ENCODE data around the gene HTR1D. TPM values are rescaled to one million over a fixed set of nuclear protein-coding genes. Genes with fewer than 3 reads are reported as not detected.
"Not testable (repeated sequence)": the region's sequence is repeated elsewhere in the genome, so short reads cannot be mapped to it uniquely, and the experiment has no call there.

Gene HTR1D
- total RNA-seq, 2 experiments from 2014 or later, result not detected

- H3K4me1 Mint-ChIP-seq (ENCODE audit: low read depth), result no peaks in the 10 kb centered on the region
- H3K36me3 Mint-ChIP-seq (ENCODE audit: low read depth), result no peaks in the 10 kb centered on the region
- intact Hi-C loops (cut with micrococcal nuclease), result no loop called here
- POLR2A ChIA-PET, result interaction anchor here (0.7 to 1.2 kb wide), 3 partner anchors 98 to 682 kb away, joined by 3 read pairs; no protein-coding TSS in a partner anchor
- H3K9me3 Mint-ChIP-seq, result no peaks in the 10 kb centered on the region
- no peak overlapping the region for H3K4me3 Mint-ChIP-seq
- TF ChIP-seq CTCF (IDR thresholded peaks at IDR 0.05), result no peak
- DNase-seq (no peak), ATAC-seq (no peak)
- CTCF ChIA-PET, result interaction anchor here (0.6 to 7.0 kb wide), 5 partner anchors 7 to 530 kb away, joined by 3 to 50 read pairs (median 4); no protein-coding TSS in a partner anchor
- no peak overlapping the region for H3K27ac Mint-ChIP-seq
- H3K27me3 Mint-ChIP-seq, result peaks cover 9% of the 10 kb centered on the region
These were observed 26.1 kb downstream of the HTR1D start for GRCh38 chr1:23191199-23191598.

GRCh38 chr1:23188936-23189452 lies 28.3 kb downstream of the HTR1D start:
- CTCF ChIA-PET; H3K27ac Mint-ChIP-seq; H3K9me3 Mint-ChIP-seq; H3K4me3 Mint-ChIP-seq; H3K4me1 Mint-ChIP-seq (ENCODE audit: low read depth); DNase-seq; H3K27me3 Mint-ChIP-seq; H3K36me3 Mint-ChIP-seq (ENCODE audit: low read depth); intact Hi-C loops (cut with micrococcal nuclease); ATAC-seq; POLR2A ChIA-PET: not testable (repeated sequence)

- intact Hi-C loops (cut with micrococcal nuclease), result no loop called here
- peaks cover 8% of the 10 kb centered on the region for H3K27me3 Mint-ChIP-seq
- H3K9me3 Mint-ChIP-seq, result no peaks in the 10 kb centered on the region
- H3K27ac Mint-ChIP-seq, result no peak overlapping the region
- ATAC-seq, result no peak
- no peak overlapping the region for H3K4me3 Mint-ChIP-seq
- peaks cover 3% of the 10 kb centered on the region for H3K4me1 Mint-ChIP-seq (ENCODE audit: low read depth)
- no peak for DNase-seq
- ChIA-PET POLR2A (interaction anchor here (0.6 kb wide), 1 partner anchor 609 kb away, joined by 3 read pairs; no protein-coding TSS in a partner anchor), CTCF (interaction anchor here (15.7 kb wide), 1 partner anchor 90 kb away, joined by 748 read pairs; no protein-coding TSS in a partner anchor)
- no peaks in the 10 kb centered on the region for H3K36me3 Mint-ChIP-seq (ENCODE audit: low read depth)
- TF ChIP-seq CTCF (IDR thresholded peaks at IDR 0.05), result no peak
These were observed 28.8 kb downstream of the HTR1D start for GRCh38 chr1:23188434-23188884.

GRCh38 chr1:23187637-23188036 lies 29.7 kb downstream of the HTR1D start:
- Mint-ChIP-seq H3K27ac (no peak overlapping the region), H3K27me3 (peaks cover 10% of the 10 kb centered on the region), H3K36me3 (ENCODE audit: low read depth) (no peaks in the 10 kb centered on the region), H3K4me1 (ENCODE audit: low read depth) (peaks cover 3% of the 10 kb centered on the region), H3K9me3 (no peaks in the 10 kb centered on the region), H3K4me3 (no peak overlapping the region)
- TF ChIP-seq CTCF (IDR thresholded peaks at IDR 0.05), result no peak
- ATAC-seq (no peak), DNase-seq (no peak)
- POLR2A ChIA-PET, result interaction anchor here (0.6 to 0.7 kb wide), 2 partner anchors 93 to 610 kb away, joined by 3 read pairs; no protein-coding TSS in a partner anchor
- intact Hi-C loops (cut with micrococcal nuclease), result no loop called here
- CTCF ChIA-PET, result interaction anchor here (15.7 kb wide), 1 partner anchor 90 kb away, joined by 748 read pairs; no protein-coding TSS in a partner anchor

GRCh38 chr1:23185381-23185780 lies 31.9 kb downstream of the HTR1D start:
- CTCF ChIA-PET, result interaction anchor here (0.6 to 15.7 kb wide), 51 partner anchors 9 to 219 kb away, joined by 3 to 748 read pairs (median 8); partner anchors contain the start of genes HTR1D, KDM1A, LACTBL1 and LUZP1
- Mint-ChIP-seq H3K4me1 (ENCODE audit: low read depth) (peaks cover 3% of the 10 kb centered on the region), H3K36me3 (ENCODE audit: low read depth) (no peaks in the 10 kb centered on the region), H3K27me3 (peaks cover 7% of the 10 kb centered on the region), H3K27ac (no peak overlapping the region), H3K4me3 (no peak overlapping the region), H3K9me3 (no peaks in the 10 kb centered on the region)
- ATAC-seq (no peak), DNase-seq (no peak)
- no peak for TF ChIP-seq CTCF (IDR thresholded peaks at IDR 0.05)
- intact Hi-C loops (cut with micrococcal nuclease), result loop anchor here (2.0 kb wide), 1 partner anchor 209 kb away; no protein-coding TSS in a partner anchor
- POLR2A ChIA-PET, result interaction anchor here (0.7 to 4.0 kb wide), 5 partner anchors 42 to 297 kb away, joined by 3 to 24 read pairs (median 4); no protein-coding TSS in a partner anchor

Measured in activated CD8-positive, alpha-beta T cell treated with anti-CD3 and anti-CD28 coated beads for 36 hours (primary cell).